Limb (tissue), 2 donors: ENCODE measurements around the gene DIAPH1.

Experiments
- DNase-seq, 2 donors: peaks; one replicate each; pipeline ENCODE4 v3.0.0-alpha.2; 2016; ENCODE audit errors: extremely low spot score in 2 of 2

Gene DIAPH1

GRCh38 chr5:141640051-141640415, 21.2 kb upstream of the DIAPH1 start:
- DNase-seq, result no peak

DNA sequence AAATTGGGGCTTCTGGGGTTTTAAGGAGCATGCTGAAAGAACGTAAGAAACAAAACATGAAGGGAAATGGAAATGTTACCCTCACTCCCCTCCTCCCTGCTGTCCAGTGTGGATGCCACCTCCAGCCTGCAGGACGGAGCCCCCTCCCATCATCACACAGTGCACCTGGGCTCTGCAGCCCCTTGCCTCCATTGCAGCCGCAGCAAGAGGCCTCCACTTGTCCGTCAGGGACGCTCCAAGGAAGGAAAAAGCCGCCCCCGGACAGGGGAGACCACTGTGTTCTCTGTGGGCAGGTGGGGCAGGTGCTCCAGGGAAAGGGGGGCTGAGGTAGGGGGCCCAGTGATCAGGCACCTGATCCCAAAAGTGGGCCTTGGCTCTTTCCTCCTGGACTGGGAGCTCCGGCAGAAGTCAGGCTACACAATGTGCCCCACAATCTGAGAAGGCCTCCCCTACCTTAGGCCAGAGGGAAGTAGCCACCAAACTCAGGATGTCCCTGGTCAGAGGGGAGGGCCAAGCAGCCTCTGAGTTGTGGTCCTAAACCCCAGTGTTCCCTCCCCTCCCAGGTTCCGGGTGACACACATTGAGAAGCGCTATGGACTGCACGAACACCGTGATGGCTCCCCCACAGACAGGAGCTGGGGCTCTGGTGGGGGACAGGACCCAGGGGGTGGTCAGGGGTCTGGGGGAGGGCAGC, 20.7 kb upstream of the DIAPH1 start:
- no peak for DNase-seq

DNA sequence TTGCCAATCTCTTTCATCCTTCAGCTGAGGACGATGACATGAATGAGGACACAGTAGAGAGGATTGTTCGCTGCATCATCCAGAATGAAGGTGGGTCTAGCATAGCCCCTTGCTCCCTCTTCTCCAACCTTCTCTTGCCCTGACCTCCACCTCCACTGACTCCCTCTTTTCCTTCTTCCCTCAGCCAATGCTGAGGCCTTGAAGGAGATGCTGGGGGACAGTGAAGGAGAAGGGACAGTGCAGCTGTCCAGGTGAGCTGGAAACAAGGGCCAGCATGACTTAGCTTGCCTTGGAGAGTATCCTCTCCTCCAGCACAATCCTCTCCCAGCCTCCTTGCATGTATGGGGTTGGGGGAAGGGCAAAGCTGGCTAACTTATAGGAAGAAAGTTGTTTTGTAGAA, 20.0 kb upstream of the DIAPH1 start:
- DNase-seq, result no peak

DNA sequence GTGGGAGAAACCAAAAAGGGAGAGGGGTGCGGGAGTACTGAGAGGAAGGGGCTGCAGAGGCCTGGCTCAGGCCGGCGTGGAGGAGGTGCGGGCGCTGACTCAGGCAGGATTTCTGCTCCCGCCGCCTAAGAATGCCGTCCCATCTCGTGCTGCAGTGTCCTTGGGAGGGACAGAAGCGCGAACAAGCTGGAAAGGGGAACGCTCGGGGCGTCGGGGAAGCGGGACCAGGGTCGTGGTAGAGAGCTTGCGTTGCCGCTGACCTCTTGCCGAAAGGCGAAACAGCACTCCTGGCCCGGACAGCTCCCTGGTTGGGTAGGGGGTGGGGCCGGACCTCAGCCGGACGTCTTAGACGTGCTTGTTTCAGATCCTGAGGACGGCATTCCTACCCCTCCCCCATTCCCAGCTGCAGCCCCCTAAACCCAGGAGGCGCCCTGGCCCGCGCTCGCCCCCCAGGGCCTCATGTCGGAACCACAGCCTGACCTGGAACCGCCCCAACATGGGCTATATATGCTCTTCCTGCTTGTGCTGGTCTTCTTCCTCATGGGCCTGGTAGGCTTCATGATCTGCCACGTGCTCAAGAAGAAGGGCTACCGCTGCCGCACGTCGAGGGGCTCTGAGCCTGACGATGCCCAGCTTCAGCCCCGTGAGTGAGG, 19.1 kb upstream of the DIAPH1 start:
- DNase-seq, result peak; percentile 22 to 70

DNA sequence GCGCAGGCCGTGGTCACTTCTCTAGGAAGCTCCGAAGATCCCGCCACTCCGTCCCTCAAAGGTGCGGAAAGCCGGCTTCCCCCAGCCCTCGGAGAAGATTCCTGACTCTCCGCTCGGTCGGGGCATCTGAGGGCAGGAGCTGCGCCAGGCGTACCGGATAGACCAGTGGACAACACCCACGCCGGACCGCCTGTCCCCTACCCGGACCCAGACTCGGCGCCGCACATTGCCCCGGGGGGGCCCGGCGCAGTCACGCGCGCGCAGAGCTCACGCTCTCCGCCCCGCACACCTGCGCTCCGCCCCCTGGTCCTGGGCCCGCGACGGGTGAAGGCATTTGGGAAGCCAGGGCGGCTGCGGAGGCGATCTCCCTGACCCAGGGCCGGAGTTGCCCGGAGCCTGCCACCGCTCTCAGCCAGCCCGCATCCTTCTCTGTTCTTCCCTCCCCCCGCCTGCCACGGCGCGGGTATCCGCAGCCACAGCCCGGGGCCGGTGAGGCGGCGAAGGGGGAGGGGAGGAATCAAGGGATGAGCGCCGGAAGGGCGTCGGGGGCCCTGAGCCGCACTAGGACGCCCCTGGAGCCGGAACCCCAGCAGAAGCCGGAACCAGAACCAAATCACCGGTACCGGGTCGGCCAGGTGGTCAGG, 18.4 kb upstream of the DIAPH1 start:
- DNase-seq, result peak in 1 of 2 donors; percentile 61

GRCh38 chr5:141636413-141637122, 17.8 kb upstream of the DIAPH1 start, which contains the start of the genes HDAC3 and RELL2:
Gene HDAC3, minus strand, starts transcription at chr5:141636849. Its CDS starts 59 bp downstream, at chr5:141636790.
Gene RELL2, plus strand, starts transcription at chr5:141636997. Its CDS starts 1,229 bp downstream, at chr5:141638226.
- peak; percentile 92 to 97 for DNase-seq

- DNase-seq, result no peak
Measured at GRCh38 chr5:141636106-141636412, 17.3 kb upstream of the DIAPH1 start.

GRCh38 chr5:141635646-141636045, 16.8 kb upstream of the DIAPH1 start:
- no peak for DNase-seq

DNA sequence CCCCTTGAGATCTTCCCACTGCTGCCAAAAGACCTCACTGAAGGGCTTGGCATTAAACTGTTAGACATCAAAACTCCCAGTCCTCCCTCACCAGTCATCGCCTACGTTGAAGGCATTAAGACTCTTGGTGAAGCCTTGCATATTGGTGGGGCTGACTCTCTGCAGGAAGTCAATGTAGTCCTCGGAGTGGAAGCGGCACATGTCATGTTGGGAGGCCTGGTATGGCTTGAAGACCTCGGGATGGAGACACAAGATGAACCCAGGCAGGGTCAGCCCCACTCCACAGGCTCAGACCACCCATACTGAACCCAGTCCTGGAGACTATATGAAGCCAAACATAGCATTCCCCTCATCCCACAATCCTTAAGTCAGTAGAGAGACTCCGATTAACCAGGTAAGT, 15.9 kb upstream of the DIAPH1 start:
- DNase-seq, result no peak

GRCh38 chr5:141633871-141634561, 15.2 kb upstream of the DIAPH1 start:
- no peak for DNase-seq

- no peak for DNase-seq
Measured at GRCh38 chr5:141632650-141633049, 13.8 kb upstream of the DIAPH1 start.

DNA sequence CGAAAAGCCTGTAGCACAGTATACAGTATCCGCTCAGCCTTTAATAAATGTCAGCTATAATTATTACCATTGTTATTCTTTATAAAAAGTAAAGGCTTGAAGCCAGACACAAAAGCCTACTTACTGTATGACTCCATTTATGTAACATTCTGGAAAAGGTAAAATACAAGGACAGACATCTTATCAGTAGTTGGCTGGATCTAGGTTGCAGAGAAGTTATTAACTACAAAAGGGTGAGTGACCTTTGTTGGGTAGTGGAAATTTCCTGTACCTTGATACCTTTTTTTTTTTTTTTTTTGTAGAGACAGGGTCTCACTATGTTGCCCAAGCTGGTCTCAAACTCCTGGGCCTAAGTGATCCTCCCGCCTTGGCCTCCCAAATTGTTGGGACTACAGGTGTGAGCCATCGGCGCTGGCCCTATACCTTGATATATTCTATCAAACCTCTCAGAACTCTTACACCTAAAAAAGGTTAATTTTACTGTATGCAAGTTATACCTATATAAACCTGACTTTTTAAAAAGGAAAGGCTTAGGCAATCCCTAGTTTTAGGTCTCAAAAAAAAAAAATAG, 11.9 kb upstream of the DIAPH1 start:
- no peak for DNase-seq

GRCh38 chr5:141628175-141628788, 9.5 kb upstream of the DIAPH1 start:
- DNase-seq, result no peak

DNA sequence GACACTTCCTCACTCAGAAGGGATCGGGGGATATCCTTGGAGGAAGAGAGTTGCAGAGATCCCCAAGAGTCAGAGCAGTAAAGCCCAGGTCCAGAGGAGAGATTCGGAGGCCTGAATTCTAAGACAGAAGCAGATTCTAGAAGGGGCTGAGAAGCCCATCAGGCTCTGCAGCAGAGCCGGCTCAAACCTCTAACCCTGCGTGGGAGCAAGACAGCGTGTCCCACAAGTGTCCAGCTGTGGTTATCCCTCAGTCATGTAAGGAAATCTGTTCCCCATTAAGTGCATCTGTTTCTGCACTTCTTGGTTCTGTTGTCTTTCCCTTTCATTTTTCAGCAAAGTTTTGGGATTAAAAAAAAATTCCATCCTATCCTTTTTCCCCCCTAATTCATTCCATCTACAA, 4.8 kb upstream of the DIAPH1 start:
- no peak for DNase-seq

- no peak for DNase-seq
Measured at GRCh38 chr5:141623186-141623585, 4.4 kb upstream of the DIAPH1 start.

- DNase-seq, result peak in 1 of 2 donors; percentile 50
Measured at GRCh38 chr5:141618030-141618803, 583 bp downstream of the DIAPH1 start.

DNA sequence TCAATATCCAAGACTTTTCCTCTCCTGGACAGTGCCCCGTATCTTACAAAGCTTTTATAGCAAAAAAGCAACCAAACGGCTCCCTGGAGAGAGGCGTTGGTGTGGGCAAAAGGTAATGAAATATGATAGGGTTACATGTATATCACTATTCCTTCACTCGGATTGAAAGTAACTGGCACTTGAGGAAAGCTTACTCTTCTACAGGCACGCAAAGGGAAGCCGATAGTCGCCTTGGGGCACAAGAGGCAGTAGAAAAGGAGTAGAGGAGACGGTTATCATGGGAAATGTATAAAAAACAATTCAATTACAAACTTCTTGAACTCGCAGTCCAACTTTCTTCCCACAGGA, 1.1 kb downstream of the DIAPH1 start:
- DNase-seq, result no peak

DNA sequence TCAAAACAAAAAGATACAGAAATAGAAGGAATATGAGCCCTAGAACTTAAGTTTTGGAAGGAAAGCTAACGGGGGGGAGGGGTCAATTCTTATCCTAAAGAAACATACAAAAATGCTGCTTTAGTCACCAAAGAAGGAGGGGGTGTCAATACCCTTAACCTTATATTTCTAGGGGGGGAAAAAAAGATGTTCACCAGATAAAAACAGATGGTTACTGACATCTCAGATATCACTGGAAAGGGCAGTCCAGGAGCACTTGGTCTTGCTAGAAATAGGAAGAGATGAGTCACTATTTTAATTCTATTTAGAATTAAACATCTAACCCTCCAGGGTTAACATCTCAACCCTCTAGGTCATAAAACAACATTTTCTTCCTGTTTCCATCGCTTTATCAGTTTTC, 1.7 kb downstream of the DIAPH1 start:
- no peak for DNase-seq

- DNase-seq, result no peak
Measured at GRCh38 chr5:141615991-141616720, 2.6 kb downstream of the DIAPH1 start.
